ENCODE data around the gene TPCN2. TPM values are rescaled to one million over a fixed set of nuclear protein-coding genes. Genes with fewer than 3 reads are reported as not detected.
"Not testable (repeated sequence)": the region's sequence is repeated elsewhere in the genome, so short reads cannot be mapped to it uniquely, and the experiment has no call there.

TPCN2 gene
- total RNA-seq, 4 donors from 2014 or later = 27.1 to 36.1 (median 31.3) TPM

- Histone ChIP-seq H3K27ac (no peak overlapping the region), H3K27me3 (no peaks in the 10 kb centered on the region), H3K4me3 (no peak overlapping the region), H3K36me3 (peaks cover 0 to 17% (median 0%) of the 10 kb centered on the region in 3 donors), H3K4me1 (peaks cover 0 to 24% (median 2%) of the 10 kb centered on the region in 4 donors), H3K9me3 (peaks cover 0 to 5% (median 0%) of the 10 kb centered on the region in 4 donors)
- TF ChIP-seq, protein P1, sequence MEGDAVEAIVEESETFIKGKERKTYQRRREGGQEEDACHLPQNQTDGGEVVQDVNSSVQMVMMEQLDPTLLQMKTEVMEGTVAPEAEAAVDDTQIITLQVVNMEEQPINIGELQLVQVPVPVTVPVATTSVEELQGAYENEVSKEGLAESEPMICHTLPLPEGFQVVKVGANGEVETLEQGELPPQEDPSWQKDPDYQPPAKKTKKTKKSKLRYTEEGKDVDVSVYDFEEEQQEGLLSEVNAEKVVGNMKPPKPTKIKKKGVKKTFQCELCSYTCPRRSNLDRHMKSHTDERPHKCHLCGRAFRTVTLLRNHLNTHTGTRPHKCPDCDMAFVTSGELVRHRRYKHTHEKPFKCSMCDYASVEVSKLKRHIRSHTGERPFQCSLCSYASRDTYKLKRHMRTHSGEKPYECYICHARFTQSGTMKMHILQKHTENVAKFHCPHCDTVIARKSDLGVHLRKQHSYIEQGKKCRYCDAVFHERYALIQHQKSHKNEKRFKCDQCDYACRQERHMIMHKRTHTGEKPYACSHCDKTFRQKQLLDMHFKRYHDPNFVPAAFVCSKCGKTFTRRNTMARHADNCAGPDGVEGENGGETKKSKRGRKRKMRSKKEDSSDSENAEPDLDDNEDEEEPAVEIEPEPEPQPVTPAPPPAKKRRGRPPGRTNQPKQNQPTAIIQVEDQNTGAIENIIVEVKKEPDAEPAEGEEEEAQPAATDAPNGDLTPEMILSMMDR (IDR thresholded peaks at IDR 0.05) = no peak
- no peak for TF ChIP-seq POLR2A (IDR thresholded peaks at IDR 0.05)
- TF ChIP-seq EP300 (IDR thresholded peaks at IDR 0.05) = no peak
- peak in 1 of 2 donors; percentile 2 for DNase-seq (ENCODE audit: low spot score in 2 of 2)
- 73 to 78% methylated on average over 14 of the region's 14 CpGs for WGBS, 2 donors
Observed at GRCh38 chr11:69135420-69136363, 87.0 kb downstream of the TPCN2 start.

- WGBS, 2 donors = 100% methylated on average over 8 to 9 of the region's 9 CpGs
- Histone ChIP-seq H3K27me3 (no peaks in the 10 kb centered on the region), H3K27ac (no peak overlapping the region), H3K4me1 (peaks cover 0 to 19% (median 2%) of the 10 kb centered on the region in 4 donors), H3K9me3 (peaks cover 0 to 5% (median 0%) of the 10 kb centered on the region in 4 donors), H3K4me3 (no peak overlapping the region), H3K36me3 (peaks cover 0 to 17% (median 0%) of the 10 kb centered on the region in 3 donors)
- peak in 1 of 2 donors; percentile 7 for DNase-seq (ENCODE audit: low spot score in 2 of 2)
- no peak for TF ChIP-seq EP300 (IDR thresholded peaks at IDR 0.05)
- TF ChIP-seq, protein P1 (IDR thresholded peaks at IDR 0.05) = no peak
- no peak for TF ChIP-seq POLR2A (IDR thresholded peaks at IDR 0.05)
Observed at GRCh38 chr11:69136471-69136870, 87.7 kb downstream of the TPCN2 start.

- TF ChIP-seq EP300 (IDR thresholded peaks at IDR 0.05) = no peak
- TF ChIP-seq POLR2A (IDR thresholded peaks at IDR 0.05) = no peak
- TF ChIP-seq, protein P1 (IDR thresholded peaks at IDR 0.05) = no peak
- H3K4me3 ChIP-seq = no peak overlapping the region
- peak in 1 of 2 donors; percentile 5 for DNase-seq (ENCODE audit: low spot score in 2 of 2)
- 89 to 95% methylated on average over 8 of the region's 8 CpGs for WGBS, 2 donors
- H3K27me3 ChIP-seq = no peaks in the 10 kb centered on the region
- no peak overlapping the region for H3K27ac ChIP-seq
- peaks cover 0 to 10% (median 0%) of the 10 kb centered on the region in 4 donors for H3K4me1 ChIP-seq
- H3K9me3 ChIP-seq = peaks cover 0 to 5% (median 0%) of the 10 kb centered on the region in 4 donors
- peaks cover 0 to 17% (median 0%) of the 10 kb centered on the region in 3 donors for H3K36me3 ChIP-seq
Observed at GRCh38 chr11:69137151-69137844, 88.6 kb downstream of the TPCN2 start.

DNA sequence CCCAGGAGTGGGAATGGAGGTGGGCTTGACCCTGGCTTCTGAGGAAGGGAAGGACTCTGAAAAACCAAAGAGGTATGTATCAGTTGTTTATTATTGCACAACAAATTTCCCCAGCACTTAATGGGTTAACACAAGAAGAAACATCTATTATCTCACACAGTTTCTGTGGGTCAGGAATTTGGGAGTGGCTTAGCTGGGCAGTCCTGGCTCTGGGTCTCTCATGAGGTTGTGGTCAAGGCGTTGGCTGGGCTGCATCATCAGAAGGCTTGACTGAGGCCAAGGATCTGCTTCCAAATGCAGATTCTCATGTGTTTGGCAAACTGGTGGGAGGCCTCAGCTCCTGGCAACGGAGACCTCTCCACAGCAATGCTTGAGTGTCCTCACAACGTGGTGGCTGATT is 89.5 kb downstream of the TPCN2 start:
- no peak for DNase-seq (ENCODE audit: low spot score in 2 of 2)
- TF ChIP-seq, protein P1 (IDR thresholded peaks at IDR 0.05) = no peak
- TF ChIP-seq EP300 (IDR thresholded peaks at IDR 0.05) = no peak
- TF ChIP-seq POLR2A (IDR thresholded peaks at IDR 0.05) = no peak
- 18 to 21% methylated on average over 3 of the region's 3 CpGs for WGBS, 2 donors
- Histone ChIP-seq H3K27me3 (no peaks in the 10 kb centered on the region), H3K27ac (no peak overlapping the region), H3K36me3 (peaks cover 0 to 17% (median 0%) of the 10 kb centered on the region in 3 donors), H3K9me3 (peaks cover 0 to 3% (median 0%) of the 10 kb centered on the region in 4 donors), H3K4me1 (peaks cover 0 to 10% (median 0%) of the 10 kb centered on the region in 4 donors), H3K4me3 (no peak overlapping the region)

GRCh38 chr11:69140161-69140560 is 91.4 kb downstream of the TPCN2 start:
- H3K4me3 ChIP-seq; DNase-seq (ENCODE audit: low spot score in 2 of 2); H3K9me3 ChIP-seq; H3K27me3 ChIP-seq: not testable (repeated sequence)
- WGBS, 2 donors = 85 to 90% methylated on average over 7 of the region's 7 CpGs
- Histone ChIP-seq H3K36me3 (peaks cover 0 to 21% (median 0%) of the 10 kb centered on the region in 3 donors), H3K27ac (peak overlapping the region in 2 of 4 donors; percentile 15 to 38), H3K4me1 (peaks cover 0 to 10% (median 0%) of the 10 kb centered on the region in 4 donors)
